ENCODE results near the gene THNSL1.

The THNSL1 gene

GRCh38 chr10:25059990-25060389 is 43.6 kb downstream of the THNSL1 start:
- TF ChIP-seq CTCF (conservative IDR thresholded peaks at IDR 0.05): no peak
- H3K27ac ChIP-seq: no peak overlapping the region

GRCh38 chr10:25061125-25061524 is 44.7 kb downstream of the THNSL1 start:
- H3K27ac ChIP-seq: no peak overlapping the region
- TF ChIP-seq CTCF (conservative IDR thresholded peaks at IDR 0.05): no peak

GRCh38 chr10:25061711-25062449 is 45.5 kb downstream of the THNSL1 start:
- H3K27ac ChIP-seq: no peak overlapping the region
- TF ChIP-seq CTCF (conservative IDR thresholded peaks at IDR 0.05): no peak

- H3K27ac ChIP-seq: no peak overlapping the region
- TF ChIP-seq CTCF (conservative IDR thresholded peaks at IDR 0.05): no peak
These were observed 46.7 kb downstream of the THNSL1 start for GRCh38 chr10:25063157-25063556.

- TF ChIP-seq CTCF (conservative IDR thresholded peaks at IDR 0.05): no peak
- H3K27ac ChIP-seq: no peak overlapping the region
These were observed 47.2 kb downstream of the THNSL1 start for GRCh38 chr10:25063644-25064043.

- TF ChIP-seq CTCF (conservative IDR thresholded peaks at IDR 0.05): no peak
- H3K27ac ChIP-seq: no peak overlapping the region
These were observed 48.0 kb downstream of the THNSL1 start for GRCh38 chr10:25064401-25064800.

GRCh38 chr10:25065761-25066476 is 49.5 kb downstream of the THNSL1 start:
- no peak for TF ChIP-seq CTCF (conservative IDR thresholded peaks at IDR 0.05)
- no peak overlapping the region for H3K27ac ChIP-seq
